ENCODE results near the gene ATXN2. TPM values are rescaled to one million over a fixed set of nuclear protein-coding genes. Genes with fewer than 3 reads are reported as not detected.
A peak's percentile ranks its signal among the peaks of the same experiment; 100 is the strongest.
"Not testable (repeated sequence)": the region's sequence is repeated elsewhere in the genome, so short reads cannot be mapped to it uniquely, and the experiment has no call there.

Gene ATXN2
- polyA plus RNA-seq, 3 donors, result 62.4 to 87.5 (median 75.6) TPM

- peak in 1 of 11 donors; percentile 19 for DNase-seq (ENCODE audit: extremely low read depth in 1 of 11, low read depth in 9 of 11, low spot score in 4 of 11)
Measured at GRCh38 chr12:111462210-111462769, 136.8 kb downstream of the ATXN2 start.

GRCh38 chr12:111460111-111460510 is 139.0 kb downstream of the ATXN2 start:
- not testable (repeated sequence) for DNase-seq (ENCODE audit: extremely low read depth in 1 of 11, low read depth in 9 of 11, low spot score in 4 of 11)

- no peak for DNase-seq (ENCODE audit: extremely low read depth in 1 of 11, low read depth in 9 of 11, low spot score in 4 of 11)
Measured at GRCh38 chr12:111458546-111459172, 140.5 kb downstream of the ATXN2 start.

- DNase-seq (ENCODE audit: extremely low read depth in 1 of 11, low read depth in 9 of 11, low spot score in 4 of 11), result no peak
Measured at GRCh38 chr12:111457577-111457976, 141.5 kb downstream of the ATXN2 start.

GRCh38 chr12:111457071-111457470 is 142.0 kb downstream of the ATXN2 start:
- no peak for DNase-seq (ENCODE audit: extremely low read depth in 1 of 11, low read depth in 9 of 11, low spot score in 4 of 11)

GRCh38 chr12:111455448-111456320 is 143.4 kb downstream of the ATXN2 start:
- DNase-seq (ENCODE audit: extremely low read depth in 1 of 11, low read depth in 9 of 11, low spot score in 4 of 11), result no peak

- no peak for DNase-seq (ENCODE audit: extremely low read depth in 1 of 11, low read depth in 9 of 11, low spot score in 4 of 11)
Measured at GRCh38 chr12:111454716-111455447, 144.2 kb downstream of the ATXN2 start.

GRCh38 chr12:111454311-111454710 is 144.8 kb downstream of the ATXN2 start:
- no peak for DNase-seq (ENCODE audit: extremely low read depth in 1 of 11, low read depth in 9 of 11, low spot score in 4 of 11)

- no peak for DNase-seq (ENCODE audit: extremely low read depth in 1 of 11, low read depth in 9 of 11, low spot score in 4 of 11)
Measured at GRCh38 chr12:111453071-111453989, 145.8 kb downstream of the ATXN2 start.

- DNase-seq (ENCODE audit: extremely low read depth in 1 of 11, low read depth in 9 of 11, low spot score in 4 of 11), result peak in 2 of 11 donors; percentile 39 to 46
Measured at GRCh38 chr12:111451649-111452129, 147.4 kb downstream of the ATXN2 start.

- DNase-seq (ENCODE audit: extremely low read depth in 1 of 11, low read depth in 9 of 11, low spot score in 4 of 11), result no peak
Measured at GRCh38 chr12:111451232-111451631, 147.9 kb downstream of the ATXN2 start.

GRCh38 chr12:111450676-111451075 is 148.4 kb downstream of the ATXN2 start:
- DNase-seq (ENCODE audit: extremely low read depth in 1 of 11, low read depth in 9 of 11, low spot score in 4 of 11), result no peak

- no peak for DNase-seq (ENCODE audit: extremely low read depth in 1 of 11, low read depth in 9 of 11, low spot score in 4 of 11)
Measured at GRCh38 chr12:111448846-111449790, 150.0 kb downstream of the ATXN2 start.

- no peak for DNase-seq (ENCODE audit: extremely low read depth in 1 of 11, low read depth in 9 of 11, low spot score in 4 of 11)
Measured at GRCh38 chr12:111448266-111448830, 150.8 kb downstream of the ATXN2 start.

- DNase-seq (ENCODE audit: extremely low read depth in 1 of 11, low read depth in 9 of 11, low spot score in 4 of 11), result no peak
Measured at GRCh38 chr12:111447571-111448265, 151.4 kb downstream of the ATXN2 start.
